IMR-90 (cell line): Measurements from ENCODE around the gene RALA. TPM values are rescaled to one million over a fixed set of nuclear protein-coding genes. Genes with fewer than 3 reads are reported as not detected.

Experiments
- ATAC-seq: fragments of 200-7000 bp; cut with Tn5 transposase; 2 replicates; pipeline ENCODE4 v1.9.1; 2020; ENCODE audit warnings: low read depth, mild to moderate bottlenecking, moderate library complexity
- BruUV-seq: library from RNA; stranded (reverse); fragments of 400-500 nt; replicated peaks from 2 replicates; lab custom pipeline; 2021; lab: Mats Ljungman, UMichigan
- CTCF ChIA-PET: fragments of 300-600 bp; formaldehyde crosslinking; extraction: SDS; loops from one replicate; lab custom pipeline; 2021; ENCODE audit warnings: antibody characterized with exemption; lab: Yijun Ruan, JAX
- POLR2A ChIA-PET: fragments of 300-600 bp; sonication (Branson Sonifier 250); formaldehyde crosslinking; loops from one replicate; lab custom pipeline; 2022; ENCODE audit warnings: antibody characterized with exemption; ENCODE audit not compliant: unreplicated experiment; lab: Charles Lee
- DNase-seq: peaks from one replicate; pipeline ENCODE4 v3.0.0; 2013
- H2AFZ ChIP-seq: replicated peaks from 2 replicates; pipeline ENCODE3; 2013; ENCODE audit warnings: low read length, mild to moderate bottlenecking; ENCODE audit not compliant: poor library complexity
- H2AK5ac ChIP-seq: 2 replicates; pipeline ENCODE4 v1.6.1; 2013; ENCODE audit warnings: low read depth, low read length, inconsistent platforms
- H2AK9ac ChIP-seq: replicated peaks from 2 replicates; pipeline ENCODE3; 2013; ENCODE audit warnings: mild to moderate bottlenecking, low read depth, low read length, moderate library complexity; ENCODE audit not compliant: poor library complexity
- H2BK120ac ChIP-seq: 2 replicates; pipeline ENCODE4 v1.6.1; 2013; ENCODE audit warnings: low read depth, low read length, inconsistent platforms
- H2BK15ac ChIP-seq: 3 replicates; pipeline ENCODE4 v1.6.1; 2013; ENCODE audit warnings: low read depth, low read length, inconsistent platforms
- H2BK20ac ChIP-seq: 2 replicates; pipeline ENCODE4 v1.6.1; 2013; ENCODE audit warnings: low read depth, mild to moderate bottlenecking, inconsistent platforms, low read length, moderate library complexity
- H2BK5ac ChIP-seq: 2 replicates; pipeline ENCODE4 v1.6.1; 2013; ENCODE audit warnings: mild to moderate bottlenecking, low read depth, low read length, inconsistent platforms; ENCODE audit not compliant: poor library complexity, severe bottlenecking
- H3K14ac ChIP-seq: replicated peaks from 2 replicates; pipeline ENCODE4 v1.6.1; 2013; ENCODE audit warnings: low read depth, low read length, inconsistent platforms
- H3K18ac ChIP-seq: 2 replicates; pipeline ENCODE4 v1.6.1; 2013; ENCODE audit warnings: low read depth, low read length, control low read depth
- H3K23ac ChIP-seq: 2 replicates; pipeline ENCODE4 v1.6.1; 2013; ENCODE audit warnings: low read depth, low read length, inconsistent platforms
- H3K27ac ChIP-seq: 2 replicates; pipeline ENCODE4 v1.5.1; 2013; ENCODE audit warnings: mild to moderate bottlenecking, control low read depth, low read length; ENCODE audit not compliant: insufficient read depth
- H3K27me3 ChIP-seq: 2 replicates; pipeline ENCODE4 v1.6.1; 2013; ENCODE audit warnings: low read length; ENCODE audit not compliant: control insufficient read depth, insufficient read depth
- H3K36me3 ChIP-seq: 2 replicates; pipeline ENCODE4 v1.6.1; 2013; ENCODE audit warnings: low read length, mixed read lengths; ENCODE audit not compliant: control insufficient read depth, insufficient read depth
- H3K4ac ChIP-seq: 2 replicates; pipeline ENCODE4 v1.6.1; 2013; ENCODE audit warnings: low read depth, low read length, inconsistent platforms
- H3K4me1 ChIP-seq: 2 replicates; pipeline ENCODE4 v1.6.1; 2013; ENCODE audit warnings: low read length, mixed read lengths; ENCODE audit not compliant: control insufficient read depth, insufficient read depth
- H3K4me2 ChIP-seq: 2 replicates; pipeline ENCODE4 v1.6.1; 2013; ENCODE audit warnings: low read depth, mild to moderate bottlenecking, control low read depth, low read length, moderate library complexity
- H3K4me3 ChIP-seq: 2 replicates; pipeline ENCODE4 v1.5.1; 2013; ENCODE audit warnings: low read depth, mild to moderate bottlenecking, control low read depth, low read length, moderate library complexity; ENCODE audit not compliant: insufficient read depth
- H3K56ac ChIP-seq: 2 replicates; pipeline ENCODE4 v1.6.1; 2013; ENCODE audit warnings: low read length, inconsistent platforms; ENCODE audit not compliant: insufficient read depth; ENCODE audit errors: extremely low read depth
- H3K79me1 ChIP-seq, 2 experiments: 2 replicates each; pipeline ENCODE4 v1.6.1; 2013; ENCODE audit warnings: low read length in 2 of 2, inconsistent platforms in 1 of 2, low read depth in 1 of 2
- H3K9ac ChIP-seq: 2 replicates; pipeline ENCODE4 v1.6.1; 2013; ENCODE audit warnings: low read depth, low read length, control low read depth
- H3K9me1 ChIP-seq: 2 replicates; pipeline ENCODE4 v1.6.1; 2013; ENCODE audit warnings: low read length, inconsistent platforms; ENCODE audit not compliant: insufficient read depth
- H3K9me3 ChIP-seq: 2 replicates; pipeline ENCODE4 v1.6.1; 2013; ENCODE audit warnings: low read length; ENCODE audit not compliant: control insufficient read depth, insufficient read depth
- H4K20me1 ChIP-seq: 2 replicates; pipeline ENCODE4 v1.6.1; 2013; ENCODE audit warnings: low read length, inconsistent platforms; ENCODE audit not compliant: insufficient read depth
- H4K5ac ChIP-seq: 2 replicates; pipeline ENCODE4 v1.6.1; 2013; ENCODE audit warnings: mild to moderate bottlenecking, low read depth, low read length, control low read depth
- H4K8ac ChIP-seq, 2 experiments: 2 replicates each; pipeline ENCODE4 v1.6.1; 2013; ENCODE audit warnings: low read depth in 2 of 2, low read length in 2 of 2, control low read depth in 1 of 2, inconsistent platforms in 1 of 2
- H4K91ac ChIP-seq: 2 replicates; pipeline ENCODE4 v1.6.1; 2013; ENCODE audit warnings: low read depth, low read length, inconsistent platforms; ENCODE audit not compliant: insufficient read depth
- BHLHE40 ChIP-seq: fragments of 150-350 bp; IDR thresholded peaks from 2 replicates; pipeline ENCODE4 v1.6.1; 2016; ENCODE audit warnings: mild to moderate bottlenecking, low read depth, low read length
- CEBPB ChIP-seq: IDR thresholded peaks from 2 replicates; pipeline ENCODE4 v1.6.1; 2012; ENCODE audit warnings: low read depth, low read length, improper control_type of control experiment
- CHD1 ChIP-seq: IDR thresholded peaks from 2 replicates; pipeline ENCODE4 v1.6.1; 2012; ENCODE audit warnings: low read depth, low read length, improper control_type of control experiment
- FOS ChIP-seq: fragments of 150-350 bp; IDR thresholded peaks from 2 replicates; pipeline ENCODE4 v1.6.1; 2016; ENCODE audit warnings: low read depth, low read length
- MAZ ChIP-seq: IDR thresholded peaks from 2 replicates; pipeline ENCODE4 v1.6.1; 2012; ENCODE audit warnings: low read depth, mild to moderate bottlenecking, low read length, improper control_type of control experiment, moderate library complexity, borderline replicate concordance
- MXI1 ChIP-seq: IDR thresholded peaks from 2 replicates; pipeline ENCODE4 v1.6.1; 2012; ENCODE audit warnings: low read depth, mild to moderate bottlenecking, low read length, moderate library complexity, borderline replicate concordance
- NFE2L2 ChIP-seq: fragments of 150-350 bp; IDR thresholded peaks from 2 replicates; pipeline ENCODE4 v1.6.1; 2016; ENCODE audit warnings: low read depth, mild to moderate bottlenecking, low read length
- POLR2A ChIP-seq: IDR thresholded peaks from 2 replicates; pipeline ENCODE4 v1.6.1; 2012; ENCODE audit warnings: mild to moderate bottlenecking, low read depth, low read length
- RAD21 ChIP-seq: IDR thresholded peaks from 2 replicates; pipeline ENCODE4 v1.6.1; 2012; ENCODE audit warnings: low read length, improper control_type of control experiment
- RCOR1 ChIP-seq: IDR thresholded peaks from 2 replicates; pipeline ENCODE4 v1.6.1; 2012; ENCODE audit warnings: mild to moderate bottlenecking, low read length, improper control_type of control experiment; ENCODE audit not compliant: insufficient replicate concordance
- RFX5 ChIP-seq: IDR thresholded peaks from 2 replicates; pipeline ENCODE4 v1.8.0; 2012; ENCODE audit warnings: low read depth, mild to moderate bottlenecking, low read length, moderate library complexity
- SMC3 ChIP-seq: fragments of 150-350 bp; IDR thresholded peaks from 2 replicates; pipeline ENCODE4 v1.6.1; 2016; ENCODE audit warnings: low read depth, mild to moderate bottlenecking, antibody characterized with exemption, low read length, moderate library complexity
- WGBS, 2 experiments: methylation state at CpG; one replicate each; pipeline versions ENCODE4 v1.1.5 to v1.1.7; 2013; ENCODE audit warnings: missing lambda C conversion rate in 2 of 2; ENCODE audit not compliant: insufficient read length in 1 of 2; ENCODE audit errors: extremely low coverage in 2 of 2; 5-methylcytosine and 5-hydroxymethylcytosine counted together
- dilution Hi-C: fragments of 300-500 bp; cut with HindIII; formaldehyde crosslinking; loops from one replicate; pipeline ENCODE4 v1.14.3; 2018; ENCODE audit warnings: low sequenced_read_pairs; ENCODE audit not compliant: unreplicated experiment
- in situ Hi-C: fragments of 300-500 bp; cut with MboI; formaldehyde crosslinking; loops from 3 replicates; pipeline ENCODE4 v1.14.3; 2019; ENCODE audit warnings: low sequenced_read_pairs, inconsistent platforms, mixed read lengths
- intact Hi-C: fragments of 100-400 bp; cut with micrococcal nuclease; formaldehyde crosslinking; loops from 2 replicates; pipeline ENCODE4 v1.10.0; 2022
- polyA plus RNA-seq, 3 experiments: library from polyadenylated mRNA; depleted of rRNA; stranded (reverse); fragments of >200 nt; gene quantifications; 2 replicates each; pipeline ENCODE4 v1.2.3, GENCODE V29; 2012; ENCODE audit warnings: low replicate concordance in 1 of 3
- total RNA-seq: library from RNA; depleted of rRNA; stranded (reverse); fragments of >200 nt; gene quantifications from 2 replicates; pipeline ENCODE4 v1.2.3, GENCODE V29; 2012
- TF ChIP-seq, protein P1 (sequence below): conservative IDR thresholded peaks from 2 replicates; pipeline ENCODE4 v1.5.1; 2012; ENCODE audit warnings: mild to moderate bottlenecking, low read depth, low read length, improper control_type of control experiment
- TF ChIP-seq, protein P2 (sequence below): fragments of 150-350 bp; IDR thresholded peaks from 2 replicates; pipeline ENCODE4 v1.6.1; 2017; ENCODE audit warnings: mild to moderate bottlenecking, antibody characterized with exemption, low read length, low read depth
- TF ChIP-seq, protein P3 (sequence below): fragments of 150-350 bp; IDR thresholded peaks from 2 replicates; pipeline ENCODE4 v1.6.1; 2016; ENCODE audit warnings: low read depth, mild to moderate bottlenecking, low read length, moderate library complexity, borderline replicate concordance

RALA gene
- total and polyA plus RNA-seq, 2 of the 4 experiments (the other 2 are of a cell fraction): 7.7 to 20.5 TPM

DNA sequence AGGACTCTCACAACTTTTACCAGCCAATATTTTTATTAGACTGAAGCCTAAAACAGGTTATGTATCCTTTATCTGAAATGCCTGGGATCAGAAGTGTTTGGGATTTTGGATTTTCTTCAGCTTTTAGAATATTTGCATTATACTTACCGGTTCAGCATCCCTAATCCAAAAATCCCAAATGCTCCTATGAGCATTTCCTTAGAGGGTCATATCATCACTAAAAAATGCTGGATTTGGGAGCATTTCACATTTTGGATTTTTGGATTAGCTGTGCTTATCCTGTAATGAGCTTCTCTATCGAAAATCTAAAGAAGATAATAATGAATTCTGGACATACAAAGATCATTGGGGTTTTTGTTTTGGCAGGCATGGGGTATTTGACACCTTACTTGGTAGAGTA, 53.0 kb downstream of the RALA start:
- H3K14ac ChIP-seq: no peak overlapping the region
- no peak overlapping the region for H2AK5ac ChIP-seq
- H2BK15ac ChIP-seq: no peak overlapping the region
- H3K18ac ChIP-seq: no peak overlapping the region
- H2BK20ac ChIP-seq: no peak overlapping the region
- no peaks in the 10 kb centered on the region for H3K36me3 ChIP-seq
- peaks cover 28 to 70% of the 10 kb centered on the region in 2 experiments for H3K79me1 ChIP-seq
- H4K8ac ChIP-seq: no peak overlapping the region
- H2BK120ac ChIP-seq: no peak overlapping the region
- no peak overlapping the region for H3K56ac ChIP-seq
- no peak overlapping the region for H3K27ac ChIP-seq
- peaks cover 10% of the 10 kb centered on the region for H3K9me1 ChIP-seq
- intact Hi-C loops (no loop called here), in situ Hi-C loops (no loop called here), dilution Hi-C loops (no loop called here)
- no peak overlapping the region for H3K4ac ChIP-seq
- TF ChIP-seq MXI1 (no peak), RCOR1 (no peak), RAD21 (no peak), FOS (no peak), NFE2L2 (no peak), CEBPB (no peak), CHD1 (no peak), POLR2A (no peak), MAZ (no peak), SMC3 (no peak), RFX5 (no peak), BHLHE40 (no peak)
- TF ChIP-seq, protein P1, sequence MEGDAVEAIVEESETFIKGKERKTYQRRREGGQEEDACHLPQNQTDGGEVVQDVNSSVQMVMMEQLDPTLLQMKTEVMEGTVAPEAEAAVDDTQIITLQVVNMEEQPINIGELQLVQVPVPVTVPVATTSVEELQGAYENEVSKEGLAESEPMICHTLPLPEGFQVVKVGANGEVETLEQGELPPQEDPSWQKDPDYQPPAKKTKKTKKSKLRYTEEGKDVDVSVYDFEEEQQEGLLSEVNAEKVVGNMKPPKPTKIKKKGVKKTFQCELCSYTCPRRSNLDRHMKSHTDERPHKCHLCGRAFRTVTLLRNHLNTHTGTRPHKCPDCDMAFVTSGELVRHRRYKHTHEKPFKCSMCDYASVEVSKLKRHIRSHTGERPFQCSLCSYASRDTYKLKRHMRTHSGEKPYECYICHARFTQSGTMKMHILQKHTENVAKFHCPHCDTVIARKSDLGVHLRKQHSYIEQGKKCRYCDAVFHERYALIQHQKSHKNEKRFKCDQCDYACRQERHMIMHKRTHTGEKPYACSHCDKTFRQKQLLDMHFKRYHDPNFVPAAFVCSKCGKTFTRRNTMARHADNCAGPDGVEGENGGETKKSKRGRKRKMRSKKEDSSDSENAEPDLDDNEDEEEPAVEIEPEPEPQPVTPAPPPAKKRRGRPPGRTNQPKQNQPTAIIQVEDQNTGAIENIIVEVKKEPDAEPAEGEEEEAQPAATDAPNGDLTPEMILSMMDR: no peak
- TF ChIP-seq, protein P2, sequence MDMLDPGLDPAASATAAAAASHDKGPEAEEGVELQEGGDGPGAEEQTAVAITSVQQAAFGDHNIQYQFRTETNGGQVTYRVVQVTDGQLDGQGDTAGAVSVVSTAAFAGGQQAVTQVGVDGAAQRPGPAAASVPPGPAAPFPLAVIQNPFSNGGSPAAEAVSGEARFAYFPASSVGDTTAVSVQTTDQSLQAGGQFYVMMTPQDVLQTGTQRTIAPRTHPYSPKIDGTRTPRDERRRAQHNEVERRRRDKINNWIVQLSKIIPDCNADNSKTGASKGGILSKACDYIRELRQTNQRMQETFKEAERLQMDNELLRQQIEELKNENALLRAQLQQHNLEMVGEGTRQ: no peak
- TF ChIP-seq, protein P3, sequence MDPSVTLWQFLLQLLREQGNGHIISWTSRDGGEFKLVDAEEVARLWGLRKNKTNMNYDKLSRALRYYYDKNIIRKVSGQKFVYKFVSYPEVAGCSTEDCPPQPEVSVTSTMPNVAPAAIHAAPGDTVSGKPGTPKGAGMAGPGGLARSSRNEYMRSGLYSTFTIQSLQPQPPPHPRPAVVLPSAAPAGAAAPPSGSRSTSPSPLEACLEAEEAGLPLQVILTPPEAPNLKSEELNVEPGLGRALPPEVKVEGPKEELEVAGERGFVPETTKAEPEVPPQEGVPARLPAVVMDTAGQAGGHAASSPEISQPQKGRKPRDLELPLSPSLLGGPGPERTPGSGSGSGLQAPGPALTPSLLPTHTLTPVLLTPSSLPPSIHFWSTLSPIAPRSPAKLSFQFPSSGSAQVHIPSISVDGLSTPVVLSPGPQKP: no peak
- POLR2A ChIA-PET: no interaction called here
- H3K4me3 ChIP-seq: no peak overlapping the region
- H3K4me1 ChIP-seq: peaks cover 6% of the 10 kb centered on the region
- WGBS, 2 experiments: no CpG with 5 or more reads among the region's 2 CpGs
- no peak overlapping the region for H4K91ac ChIP-seq
- H3K27me3 ChIP-seq: no peaks in the 10 kb centered on the region
- no peak overlapping the region for H4K5ac ChIP-seq
- H4K20me1 ChIP-seq: peaks cover 46% of the 10 kb centered on the region; the same call in 1 of the 2 replicates
- no peaks in the 10 kb centered on the region for H3K9me3 ChIP-seq
- no TSS peak for BruUV-seq
- no peak overlapping the region for H2AK9ac ChIP-seq
- no peak overlapping the region for H2BK5ac ChIP-seq
- no peak overlapping the region for H3K4me2 ChIP-seq
- no peak overlapping the region for H3K23ac ChIP-seq
- CTCF ChIA-PET: no interaction called here
- DNase-seq: no peak
- no peak overlapping the region for H3K9ac ChIP-seq
- H2AFZ ChIP-seq: no peak overlapping the region
- no peak for ATAC-seq
